T-helper 1 cell treated with Interleukin-12 subunit alpha and Interleukin-12 subunit beta and Interleukin-4 antibody, amounts not matched to agents 30 μg/mL and 1 μg/mL, for 36 hours (primary cell): ENCODE data around the gene UBR4.
"Not testable (repeated sequence)": the region's sequence is repeated elsewhere in the genome, so short reads cannot be mapped to it uniquely, and the experiment has no call there.

Experiments
- H3K27ac Mint-ChIP-seq: one replicate; pipeline ENCODE4 v1.8.0; 2021; ENCODE audit warnings: mild to moderate bottlenecking, mixed read lengths
- H3K27me3 Mint-ChIP-seq: one replicate; pipeline ENCODE4 v1.8.0; 2021; ENCODE audit warnings: low read depth, mixed read lengths
- H3K36me3 Mint-ChIP-seq: one replicate; pipeline ENCODE4 v1.8.0; 2021; ENCODE audit warnings: low read depth, mixed read lengths
- H3K4me1 Mint-ChIP-seq: one replicate; pipeline ENCODE4 v1.8.0; 2021; ENCODE audit warnings: low read depth, mixed read lengths
- H3K4me3 Mint-ChIP-seq: one replicate; pipeline ENCODE4 v1.8.0; 2021; ENCODE audit warnings: mild to moderate bottlenecking, moderate library complexity, mixed read lengths
- H3K9me3 Mint-ChIP-seq: one replicate; pipeline ENCODE4 v1.8.0; 2021; ENCODE audit warnings: mixed read lengths

Gene UBR4

DNA sequence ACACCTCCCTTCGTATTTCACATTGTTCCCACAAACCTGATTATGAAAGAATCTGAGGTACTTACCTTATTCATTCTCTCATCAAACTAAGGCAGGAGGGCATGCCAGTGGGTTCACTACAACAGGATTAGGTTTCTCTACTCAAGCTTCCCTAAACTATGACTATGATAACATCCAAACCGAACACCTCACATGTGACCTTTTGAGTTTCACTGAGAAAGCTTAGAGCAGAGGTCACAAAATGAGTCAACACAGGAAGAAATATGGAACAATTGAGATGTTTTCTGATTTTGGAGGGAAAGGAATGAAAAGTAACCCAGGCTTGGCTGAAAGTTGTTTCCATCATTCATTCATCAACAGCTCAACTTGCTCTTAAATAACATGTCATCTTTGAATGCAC is 24.1 kb downstream of the UBR4 start:
- Mint-ChIP-seq H3K4me3 (no peak overlapping the region), H3K9me3 (no peaks in the 10 kb centered on the region), H3K27me3 (no peaks in the 10 kb centered on the region), H3K4me1 (peaks cover 14% of the 10 kb centered on the region), H3K36me3 (peaks cover 56% of the 10 kb centered on the region), H3K27ac (peak overlapping the region; percentile 10)

DNA sequence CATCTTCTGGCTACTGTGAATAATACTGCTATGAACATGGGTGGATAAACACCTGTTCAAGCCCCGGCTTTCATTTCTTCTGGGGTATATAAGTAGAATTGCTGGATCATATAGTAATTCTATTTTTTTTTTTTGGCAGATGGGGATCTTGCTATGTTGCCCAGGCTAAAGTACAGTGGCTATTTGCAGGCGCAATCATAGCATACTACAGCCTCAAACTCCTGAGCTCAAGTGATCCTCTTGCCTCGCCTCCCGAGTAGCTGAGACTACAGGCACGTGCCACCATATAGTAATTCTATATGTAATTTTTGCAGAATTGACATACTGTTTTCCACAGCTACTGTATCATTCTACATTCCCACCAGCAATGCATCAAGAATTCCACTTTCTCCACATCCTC is 27.8 kb downstream of the UBR4 start:
- Mint-ChIP-seq H3K27me3 (no peaks in the 10 kb centered on the region), H3K27ac (no peak overlapping the region), H3K9me3 (no peaks in the 10 kb centered on the region), H3K4me1 (peaks cover 27% of the 10 kb centered on the region), H3K36me3 (peaks cover 56% of the 10 kb centered on the region), H3K4me3 (no peak overlapping the region)

DNA sequence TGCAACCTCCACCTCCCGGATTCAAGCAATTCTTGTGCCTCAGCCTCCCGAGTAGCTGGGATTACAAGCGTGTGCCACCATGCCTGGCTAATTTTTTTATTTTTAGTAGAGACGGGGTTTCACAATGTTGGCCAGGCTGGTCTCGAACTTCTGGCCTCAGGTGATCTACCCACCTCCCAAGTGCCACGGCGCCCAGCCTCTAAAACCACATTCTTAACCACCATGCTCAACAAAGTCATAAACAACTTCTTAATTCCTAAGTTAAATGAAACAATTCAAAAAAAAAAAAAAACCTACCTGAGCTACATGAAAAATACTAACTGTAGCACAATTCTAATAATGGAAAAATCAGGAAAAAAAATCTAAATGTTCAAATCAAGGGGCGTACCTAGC is 29.8 kb downstream of the UBR4 start:
- H3K9me3 Mint-ChIP-seq, H3K27me3 Mint-ChIP-seq: not testable (repeated sequence)
- Mint-ChIP-seq H3K4me1 (peaks cover 16% of the 10 kb centered on the region), H3K36me3 (peaks cover 56% of the 10 kb centered on the region), H3K4me3 (peak overlapping the region; percentile 41), H3K27ac (peak overlapping the region; percentile 91)

DNA sequence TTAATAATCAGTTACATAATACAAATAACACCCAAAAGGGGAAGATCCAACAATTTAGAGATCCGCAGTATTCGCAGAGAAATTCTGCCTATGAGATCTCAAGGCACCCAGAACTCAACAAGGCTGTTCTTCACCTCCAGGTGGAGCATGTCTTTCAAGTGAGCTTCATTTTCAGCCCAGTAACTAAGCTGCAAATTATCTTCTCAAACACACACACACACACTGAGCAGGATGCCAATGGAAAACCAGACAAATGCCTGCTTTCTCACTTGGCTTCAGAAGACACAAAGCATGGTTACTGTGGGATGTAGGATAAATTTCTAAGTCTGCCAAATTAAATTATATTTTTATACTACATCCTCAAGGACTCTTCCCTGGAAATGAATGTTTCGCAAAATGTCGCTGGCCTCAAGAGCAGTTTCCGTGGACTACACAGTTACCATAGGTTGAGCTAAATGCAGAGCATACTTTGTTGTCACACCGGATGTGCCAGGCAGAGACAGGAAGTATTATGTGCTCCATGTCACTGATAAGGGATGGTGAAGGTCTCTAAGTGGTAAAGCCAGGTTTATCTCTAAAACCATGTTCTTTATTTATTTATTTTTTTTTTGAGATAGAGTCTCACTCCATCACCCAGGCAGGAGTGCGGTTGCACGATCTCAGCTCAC is 30.3 kb downstream of the UBR4 start:
- Mint-ChIP-seq H3K4me3 (peak overlapping the region; percentile 41), H3K36me3 (peaks cover 61% of the 10 kb centered on the region), H3K27ac (peak overlapping the region; percentile 91), H3K4me1 (peaks cover 16% of the 10 kb centered on the region), H3K9me3 (no peaks in the 10 kb centered on the region), H3K27me3 (no peaks in the 10 kb centered on the region)

DNA sequence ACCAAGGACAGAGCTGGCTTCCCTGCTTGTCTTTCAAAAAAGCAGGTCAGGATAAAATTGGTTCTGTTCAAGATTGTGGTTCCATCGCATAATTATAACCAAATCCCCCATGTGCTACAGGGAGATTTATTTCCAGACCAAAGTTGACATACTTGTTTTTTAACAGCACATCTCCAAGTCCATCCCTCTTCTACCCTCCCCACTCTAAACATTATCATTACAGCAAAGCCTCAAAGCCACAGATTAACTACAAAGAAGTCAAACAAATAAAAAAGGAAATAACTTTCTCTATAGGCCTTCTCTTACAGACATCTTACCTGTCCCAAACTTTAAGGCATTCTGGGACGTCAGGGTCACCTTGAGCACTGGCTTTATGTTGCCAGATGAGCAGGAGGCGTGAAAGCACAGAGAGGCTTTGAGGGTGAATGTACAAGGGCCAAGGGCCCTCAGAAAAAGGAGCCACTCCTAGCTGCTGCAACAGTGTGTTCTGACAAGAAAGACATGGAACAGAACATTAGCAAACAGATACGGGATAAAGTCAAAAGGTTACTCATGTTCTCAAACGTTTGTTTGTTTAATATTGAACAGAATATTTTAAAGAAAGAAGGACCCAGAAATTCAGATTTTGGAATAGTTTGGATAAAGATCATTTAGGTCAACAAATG is 31.2 kb downstream of the UBR4 start:
- H3K27me3 Mint-ChIP-seq: no peaks in the 10 kb centered on the region
- no peak overlapping the region for H3K4me3 Mint-ChIP-seq
- peaks cover 16% of the 10 kb centered on the region for H3K4me1 Mint-ChIP-seq
- no peak overlapping the region for H3K27ac Mint-ChIP-seq
- peaks cover 62% of the 10 kb centered on the region for H3K36me3 Mint-ChIP-seq
- H3K9me3 Mint-ChIP-seq: no peaks in the 10 kb centered on the region

DNA sequence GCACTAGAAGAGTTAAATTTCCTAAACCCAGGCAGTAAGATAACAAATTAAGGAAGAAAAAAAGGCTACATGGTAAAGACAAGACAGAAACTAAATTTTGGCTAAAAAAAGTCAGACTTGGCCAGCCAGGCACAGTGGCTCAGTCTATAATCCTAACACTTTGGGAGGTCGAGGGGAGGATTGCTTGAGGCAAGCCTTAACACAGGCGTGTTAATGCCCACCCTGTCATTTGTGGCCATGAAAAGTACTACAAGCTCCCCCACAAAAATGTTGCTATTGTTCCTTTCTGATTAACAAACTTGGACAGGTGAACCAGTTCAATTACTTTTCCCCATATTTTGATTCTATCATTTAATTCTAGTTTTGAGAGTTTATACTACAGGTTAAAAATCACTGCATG is 32.3 kb downstream of the UBR4 start:
- H3K27ac Mint-ChIP-seq: no peak overlapping the region

DNA sequence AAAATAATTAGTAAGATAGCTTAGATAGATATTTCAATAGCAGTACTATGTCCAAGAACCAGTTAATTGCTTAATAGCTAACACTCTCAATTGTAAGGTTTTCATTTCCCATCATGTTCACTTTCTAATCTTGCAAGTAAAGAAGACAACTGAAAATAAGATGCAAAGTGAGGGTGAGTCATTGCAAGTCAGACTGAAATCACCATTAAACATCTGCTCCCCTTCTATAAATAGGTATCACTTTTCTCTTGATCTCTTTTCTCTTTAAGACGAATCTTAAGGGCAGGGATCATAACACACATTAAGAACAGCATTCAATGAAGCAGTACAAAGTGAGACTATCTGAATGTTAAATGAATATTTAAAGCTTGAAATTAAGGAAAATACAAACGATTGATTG is 40.4 kb downstream of the UBR4 start:
- Mint-ChIP-seq H3K27ac (no peak overlapping the region), H3K9me3 (no peaks in the 10 kb centered on the region), H3K4me3 (no peak overlapping the region)

More for the DNA sequence above, 32.3 kb downstream of the UBR4 start:
- peaks cover 16% of the 10 kb centered on the region for H3K4me1 Mint-ChIP-seq
- no peaks in the 10 kb centered on the region for H3K27me3 Mint-ChIP-seq
- H3K4me3 Mint-ChIP-seq: no peak overlapping the region
- no peaks in the 10 kb centered on the region for H3K9me3 Mint-ChIP-seq
- H3K36me3 Mint-ChIP-seq: peaks cover 64% of the 10 kb centered on the region

DNA sequence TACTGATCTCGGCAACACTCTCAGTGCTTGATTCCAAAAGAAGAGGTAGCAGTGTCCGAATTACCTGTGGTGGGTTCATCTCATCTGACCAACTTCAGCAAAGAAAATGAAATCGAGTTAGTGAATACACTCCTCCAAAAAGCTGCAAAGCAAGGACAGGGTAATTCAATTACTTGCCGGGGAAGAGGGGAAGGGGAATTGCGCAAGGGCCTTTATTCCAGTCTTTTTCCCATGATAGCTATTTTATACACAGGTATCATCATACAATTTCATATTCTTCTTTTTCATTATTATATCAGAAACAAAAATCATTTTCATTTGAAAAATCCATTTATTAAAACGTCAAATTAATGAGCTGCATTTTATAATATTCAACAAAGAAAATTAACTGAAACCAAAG is 42.9 kb downstream of the UBR4 start:
- Mint-ChIP-seq H3K36me3 (peaks cover 69% of the 10 kb centered on the region), H3K9me3 (no peaks in the 10 kb centered on the region), H3K27me3 (no peaks in the 10 kb centered on the region), H3K27ac (no peak overlapping the region), H3K4me3 (no peak overlapping the region), H3K4me1 (peaks cover 2% of the 10 kb centered on the region)

More for the DNA sequence above, 40.4 kb downstream of the UBR4 start:
- Mint-ChIP-seq H3K36me3 (peaks cover 65% of the 10 kb centered on the region), H3K4me1 (peaks cover 2% of the 10 kb centered on the region), H3K27me3 (no peaks in the 10 kb centered on the region)

DNA sequence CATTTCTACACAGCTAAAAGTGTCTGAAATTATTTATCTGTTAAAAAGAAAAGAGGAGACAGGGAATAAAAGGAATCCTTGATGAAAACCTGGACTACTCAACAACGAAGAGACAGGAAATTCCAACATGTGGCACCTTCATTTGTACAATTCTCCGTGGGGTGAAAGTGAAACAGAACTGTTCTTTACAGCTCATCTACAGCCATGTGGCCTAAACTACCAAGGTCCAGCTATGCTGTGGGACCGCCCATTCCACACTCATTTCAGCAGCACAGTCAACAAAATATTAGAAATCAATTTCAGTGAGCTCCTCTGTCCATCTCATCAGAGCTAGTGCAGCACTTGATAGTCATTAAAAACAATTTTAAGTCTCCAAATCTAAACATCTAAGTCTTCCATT is 44.0 kb downstream of the UBR4 start:
- no peaks in the 10 kb centered on the region for H3K9me3 Mint-ChIP-seq
- peaks cover 72% of the 10 kb centered on the region for H3K36me3 Mint-ChIP-seq
- peaks cover 2% of the 10 kb centered on the region for H3K4me1 Mint-ChIP-seq
- no peak overlapping the region for H3K27ac Mint-ChIP-seq
- H3K4me3 Mint-ChIP-seq: no peak overlapping the region
- H3K27me3 Mint-ChIP-seq: no peaks in the 10 kb centered on the region

DNA sequence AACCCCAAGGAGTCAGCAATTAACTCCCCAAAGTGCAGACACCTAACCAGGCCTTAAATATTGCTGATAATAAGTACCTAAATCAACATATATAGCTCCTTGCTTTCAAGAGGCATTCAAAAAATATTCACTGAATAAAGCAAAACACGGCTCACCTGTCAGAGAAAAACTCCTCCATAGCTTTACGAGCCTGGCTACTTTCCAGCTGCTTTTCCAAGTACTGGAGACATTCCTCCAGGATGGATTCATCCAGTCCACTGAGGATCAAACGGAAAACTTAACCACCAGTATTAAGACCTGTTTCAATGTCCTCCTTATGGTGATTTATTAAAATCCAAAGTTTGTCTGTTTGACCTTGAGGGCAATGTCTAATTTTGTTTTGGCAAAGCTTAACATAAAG is 44.6 kb downstream of the UBR4 start:
- Mint-ChIP-seq H3K27me3 (no peaks in the 10 kb centered on the region), H3K27ac (no peak overlapping the region), H3K4me3 (no peak overlapping the region), H3K4me1 (no peaks in the 10 kb centered on the region), H3K9me3 (no peaks in the 10 kb centered on the region), H3K36me3 (peaks cover 75% of the 10 kb centered on the region)

DNA sequence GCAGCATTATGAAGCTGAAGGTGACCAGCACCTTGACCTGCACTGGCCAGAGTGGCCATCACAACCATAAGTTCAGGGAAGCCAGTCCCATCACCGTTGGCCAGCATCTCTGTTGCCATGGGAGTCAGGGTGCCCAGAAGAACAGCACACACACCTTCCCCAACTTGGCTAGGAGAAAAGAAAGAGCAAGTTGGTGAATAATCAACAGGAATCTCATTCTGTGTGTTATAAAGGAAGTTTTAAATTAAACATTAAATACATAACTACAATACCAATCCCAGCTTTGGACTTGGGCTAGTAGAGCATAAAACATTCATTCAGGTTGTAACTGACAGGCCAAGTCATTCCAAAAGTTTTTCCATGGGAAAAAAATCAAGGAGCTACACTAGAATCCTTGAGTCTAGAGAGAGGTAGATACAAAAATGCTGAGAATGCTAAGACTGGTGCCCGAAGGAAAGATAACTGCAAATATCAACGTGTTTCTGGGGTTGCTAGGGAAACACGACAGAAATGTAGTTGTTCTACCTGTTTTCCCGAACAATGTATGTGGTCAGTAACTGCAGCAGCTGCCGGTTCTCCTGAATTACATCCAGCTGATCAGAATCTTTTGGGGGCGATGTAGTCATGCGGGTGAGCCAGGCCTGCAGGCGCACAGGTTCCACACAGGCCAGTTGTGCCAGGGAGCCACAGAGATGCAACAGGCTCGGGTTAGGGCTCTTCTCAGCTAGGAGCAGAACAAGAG is 45.6 kb downstream of the UBR4 start:
- no peaks in the 10 kb centered on the region for H3K4me1 Mint-ChIP-seq
- H3K4me3 Mint-ChIP-seq: no peak overlapping the region
- no peaks in the 10 kb centered on the region for H3K27me3 Mint-ChIP-seq
- no peaks in the 10 kb centered on the region for H3K9me3 Mint-ChIP-seq
- H3K27ac Mint-ChIP-seq: no peak overlapping the region
- peaks cover 80% of the 10 kb centered on the region for H3K36me3 Mint-ChIP-seq

DNA sequence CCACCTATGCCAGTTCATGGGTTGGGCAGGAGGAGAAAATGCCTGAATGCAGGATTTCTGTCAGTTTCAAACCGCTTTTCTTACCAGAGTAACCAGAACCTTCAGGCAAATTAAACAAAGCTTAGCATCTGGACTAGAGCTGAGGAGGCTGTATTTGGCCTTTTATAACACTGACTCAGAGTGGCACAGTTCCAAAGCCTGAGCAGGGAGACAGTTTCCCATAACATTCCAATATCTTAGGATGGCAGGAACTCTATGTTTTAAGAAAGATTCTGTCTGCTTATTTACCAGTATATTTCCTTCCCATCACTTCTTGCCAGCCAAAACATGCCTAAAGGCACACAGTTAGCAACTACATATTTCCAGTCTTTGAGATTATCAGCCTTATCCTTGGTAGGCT is 46.8 kb downstream of the UBR4 start:
- H3K27ac Mint-ChIP-seq: no peak overlapping the region
- no peaks in the 10 kb centered on the region for H3K27me3 Mint-ChIP-seq
- no peak overlapping the region for H3K4me3 Mint-ChIP-seq
- H3K36me3 Mint-ChIP-seq: peaks cover 75% of the 10 kb centered on the region
- H3K4me1 Mint-ChIP-seq: no peaks in the 10 kb centered on the region
- no peaks in the 10 kb centered on the region for H3K9me3 Mint-ChIP-seq

DNA sequence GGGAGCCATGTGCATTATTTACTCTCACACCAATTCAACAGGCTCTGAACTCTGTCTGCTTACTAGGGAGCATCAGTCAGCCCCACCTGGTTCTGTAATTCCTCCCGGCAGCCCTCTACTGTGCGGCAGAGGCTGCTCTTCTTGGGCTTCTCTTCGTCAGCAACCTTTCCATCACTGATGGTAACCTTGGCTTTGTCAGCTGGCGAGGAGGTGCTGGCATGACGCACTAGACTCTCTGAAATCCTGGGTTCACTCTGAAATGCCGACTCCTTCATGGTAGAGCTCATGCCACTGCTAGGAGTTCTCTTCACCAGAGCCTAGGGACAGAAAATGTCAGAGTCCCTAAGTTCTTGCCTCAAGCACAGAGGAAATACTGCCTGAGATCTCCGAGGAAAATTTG is 49.2 kb downstream of the UBR4 start:
- H3K4me3 Mint-ChIP-seq: no peak overlapping the region
- no peaks in the 10 kb centered on the region for H3K27me3 Mint-ChIP-seq
- H3K27ac Mint-ChIP-seq: no peak overlapping the region
- no peaks in the 10 kb centered on the region for H3K9me3 Mint-ChIP-seq
- peaks cover 70% of the 10 kb centered on the region for H3K36me3 Mint-ChIP-seq
- peaks cover 5% of the 10 kb centered on the region for H3K4me1 Mint-ChIP-seq

DNA sequence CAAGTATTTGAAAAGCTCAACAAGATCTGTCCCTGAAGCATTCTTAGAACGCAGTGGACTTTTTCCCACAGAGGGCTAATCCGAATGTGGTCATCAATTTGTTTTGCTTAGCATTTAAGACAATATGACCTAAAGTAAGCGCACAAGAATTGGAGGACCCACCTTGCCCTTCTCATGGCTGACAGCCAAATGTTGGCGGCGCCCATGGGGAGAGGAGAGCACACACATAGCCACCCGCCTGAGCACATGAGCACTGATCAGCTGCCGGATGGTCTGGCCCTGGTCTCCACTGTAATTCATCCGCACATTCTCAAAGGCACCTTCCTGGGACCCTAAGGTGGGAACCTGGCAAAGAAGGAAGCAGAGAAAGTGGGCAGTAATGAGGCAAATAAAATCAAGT is 52.4 kb downstream of the UBR4 start:
- no peaks in the 10 kb centered on the region for H3K27me3 Mint-ChIP-seq
- H3K36me3 Mint-ChIP-seq: peaks cover 68% of the 10 kb centered on the region
- H3K27ac Mint-ChIP-seq: no peak overlapping the region
- H3K4me3 Mint-ChIP-seq: no peak overlapping the region
- H3K4me1 Mint-ChIP-seq: peaks cover 5% of the 10 kb centered on the region
- H3K9me3 Mint-ChIP-seq: no peaks in the 10 kb centered on the region

DNA sequence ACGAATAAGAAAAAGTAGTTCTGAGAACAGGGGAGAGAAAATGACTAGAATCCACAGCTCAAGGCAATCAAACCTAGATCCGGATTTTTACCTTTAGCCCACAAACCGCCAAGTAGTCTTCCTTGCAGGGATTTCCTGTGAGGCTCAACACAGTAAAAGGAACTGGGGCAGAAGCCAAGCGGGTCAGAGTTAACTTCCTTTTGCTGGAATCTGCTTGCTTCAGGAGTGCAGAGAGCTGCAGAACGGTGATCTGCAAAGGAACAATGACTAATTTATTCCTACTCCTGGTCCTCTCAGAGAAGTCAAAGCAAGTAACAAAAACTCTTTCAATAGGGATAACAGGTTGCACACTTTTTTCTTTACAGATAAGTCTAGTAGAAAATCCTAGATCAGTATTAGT is 53.4 kb downstream of the UBR4 start:
- Mint-ChIP-seq H3K4me1 (peaks cover 5% of the 10 kb centered on the region), H3K4me3 (no peak overlapping the region), H3K36me3 (peaks cover 73% of the 10 kb centered on the region), H3K9me3 (no peaks in the 10 kb centered on the region), H3K27ac (no peak overlapping the region), H3K27me3 (no peaks in the 10 kb centered on the region)
